GM18868 (cell line): ENCODE results near the gene DPH6.
A peak's percentile ranks its signal among the peaks of the same experiment; 100 is the strongest.

Experiments
- ATAC-seq: cut with Tn5 transposase; IDR thresholded peaks from one replicate; pipeline ENCODE4 v1.9.1; 2021; ENCODE audit warnings: mild to moderate bottlenecking, moderate library complexity; ENCODE audit not compliant: unreplicated experiment

DPH6 gene

DNA sequence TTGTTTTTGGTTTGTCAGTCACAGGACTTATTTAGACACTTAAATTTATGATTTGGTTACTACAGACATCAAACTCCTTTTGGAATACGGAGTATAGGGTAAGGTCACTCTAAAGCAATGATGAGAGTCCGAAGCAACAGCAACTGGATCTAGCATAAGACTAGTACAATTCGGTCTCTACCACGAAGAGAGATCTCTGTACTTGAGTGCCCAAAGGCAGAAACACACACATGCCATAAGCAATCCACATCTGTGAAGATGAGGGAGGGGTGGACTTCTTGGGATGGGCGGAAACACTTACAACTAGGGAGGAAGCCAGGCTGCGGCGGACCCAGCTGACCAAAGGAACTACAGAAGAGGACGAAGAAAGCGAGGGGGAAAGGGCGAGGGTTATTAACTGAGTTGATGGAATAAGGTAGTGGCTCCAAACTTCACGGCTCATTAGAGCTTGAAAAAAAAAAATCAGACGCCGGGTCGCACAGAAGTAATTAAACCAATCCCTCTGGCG is 595 bp downstream of the DPH6 start:
- peak; percentile 17 for ATAC-seq

DNA sequence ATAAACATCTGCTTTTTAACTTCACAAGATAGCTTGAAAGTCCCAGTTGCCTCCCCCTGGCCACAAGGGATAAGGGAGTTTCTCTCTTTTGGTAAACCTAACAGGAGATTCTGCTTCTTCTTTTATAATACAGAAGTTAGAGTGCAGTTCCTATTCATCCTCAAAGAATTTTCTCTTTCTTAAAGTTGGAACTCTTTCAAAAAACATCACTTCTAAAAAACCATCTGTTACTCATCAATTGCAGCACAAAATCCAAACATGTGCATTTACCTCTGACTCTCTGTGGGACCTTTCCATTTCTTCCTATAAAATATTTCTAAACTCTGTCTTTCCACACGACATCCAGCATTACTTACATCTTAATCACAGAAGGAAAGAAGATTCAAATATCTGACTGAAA is 5.1 kb downstream of the DPH6 start:
- ATAC-seq = no peak

DNA sequence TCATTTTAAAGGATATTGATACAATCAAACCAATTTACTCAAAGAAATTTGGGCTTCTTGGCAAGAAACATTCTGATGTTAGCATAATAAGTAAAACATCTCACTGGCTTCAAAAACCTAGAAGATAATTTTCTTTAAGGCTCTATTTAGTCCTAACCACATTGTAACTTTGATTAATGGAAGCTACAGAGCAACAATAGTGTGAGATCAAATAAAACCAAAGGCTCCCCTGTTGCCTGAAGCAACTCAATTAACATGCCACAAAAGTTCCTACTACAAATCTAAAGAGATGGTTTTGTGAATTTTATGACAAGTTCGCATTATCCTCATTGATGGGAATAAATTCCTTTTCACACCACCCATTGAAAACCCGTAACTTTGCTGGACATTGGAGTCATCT is 5.9 kb downstream of the DPH6 start:
- no peak for ATAC-seq

DNA sequence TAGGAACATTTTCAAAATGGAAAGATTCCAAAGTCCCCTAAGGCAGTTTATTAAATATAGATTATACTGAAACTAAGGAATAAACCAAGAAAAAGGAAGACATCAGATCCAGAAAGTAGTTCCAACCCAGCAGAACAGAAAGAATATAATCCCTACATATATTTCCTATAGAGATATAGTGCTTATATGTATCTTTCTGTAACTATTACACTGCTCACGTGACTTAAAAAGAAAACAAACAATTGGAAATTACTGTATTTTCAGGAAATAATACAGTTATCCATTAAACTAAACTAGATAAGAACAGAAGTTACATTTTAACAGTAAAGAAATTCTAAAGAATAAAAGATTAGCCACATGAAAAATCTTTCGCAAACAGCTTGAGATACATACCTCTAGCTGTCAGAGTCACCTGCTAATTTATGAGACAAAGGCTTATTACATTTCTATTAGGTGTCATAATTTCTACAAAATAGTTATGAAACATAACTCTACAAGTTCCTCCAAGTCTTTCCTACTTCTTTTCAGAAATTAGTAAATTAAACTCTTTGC is 10.5 kb downstream of the DPH6 start:
- ATAC-seq = no peak

DNA sequence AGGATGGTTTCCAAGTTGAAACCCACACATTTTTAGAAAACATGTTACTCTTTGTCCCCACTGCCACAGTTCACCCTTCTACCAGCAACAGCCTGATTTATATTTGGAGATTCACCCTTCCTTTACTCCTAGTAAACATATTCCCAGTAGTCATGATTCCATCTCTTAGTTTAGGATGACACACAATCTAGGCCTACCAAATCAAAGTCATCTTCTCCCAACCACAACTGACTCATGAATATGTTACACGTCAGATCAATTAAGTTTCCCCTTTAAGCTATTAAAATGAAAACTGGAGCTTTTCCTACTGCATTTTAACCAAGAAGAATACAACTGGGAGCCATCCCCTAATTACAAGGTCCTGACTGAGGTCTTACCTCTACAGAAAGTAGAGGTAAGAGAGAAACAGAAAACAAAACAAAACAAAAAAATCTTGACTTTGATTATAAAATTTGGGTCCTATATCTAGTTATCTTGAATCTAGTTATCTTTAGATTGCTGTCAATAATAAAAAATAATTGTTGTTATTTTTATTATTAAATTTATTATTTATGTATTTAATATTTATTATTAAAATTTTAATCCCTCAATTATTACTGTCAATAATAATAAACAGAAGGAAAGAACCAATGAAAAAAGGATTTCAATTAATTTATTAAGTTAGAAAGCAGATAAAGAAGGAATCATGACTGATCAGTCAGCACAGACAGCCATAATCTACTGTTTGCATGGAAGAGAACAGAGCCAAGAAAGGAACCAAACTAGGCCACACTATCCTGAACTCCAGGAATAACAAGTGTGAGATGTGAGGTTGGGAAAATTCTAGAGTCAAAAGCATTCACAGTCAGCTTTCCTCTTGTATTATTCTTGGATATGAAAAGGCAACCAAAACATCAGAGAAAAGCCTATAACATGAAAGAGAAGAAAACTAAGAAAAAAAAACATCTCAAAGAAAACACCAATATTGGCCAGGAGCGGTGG is 12.5 kb downstream of the DPH6 start:
- no peak for ATAC-seq

DNA sequence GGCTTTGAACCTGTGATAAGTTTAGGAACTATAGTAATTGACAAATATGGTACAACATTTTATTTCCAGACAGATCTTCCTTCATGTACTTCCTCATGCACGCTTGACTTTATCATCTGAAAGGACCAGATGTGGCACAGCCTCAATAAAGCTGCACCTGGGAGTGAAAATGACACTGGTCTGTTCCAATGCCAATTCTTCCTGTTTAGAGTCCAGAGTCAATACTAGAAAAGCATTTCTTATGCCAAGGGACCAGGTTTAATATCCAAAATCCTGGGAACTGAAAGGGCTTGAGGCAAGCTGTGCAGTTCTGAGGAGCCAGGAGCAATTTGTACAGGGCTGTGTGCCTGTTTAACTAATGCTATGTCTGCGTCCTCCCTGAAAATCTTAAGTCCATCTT is 15.3 kb downstream of the DPH6 start:
- ATAC-seq = no peak

DNA sequence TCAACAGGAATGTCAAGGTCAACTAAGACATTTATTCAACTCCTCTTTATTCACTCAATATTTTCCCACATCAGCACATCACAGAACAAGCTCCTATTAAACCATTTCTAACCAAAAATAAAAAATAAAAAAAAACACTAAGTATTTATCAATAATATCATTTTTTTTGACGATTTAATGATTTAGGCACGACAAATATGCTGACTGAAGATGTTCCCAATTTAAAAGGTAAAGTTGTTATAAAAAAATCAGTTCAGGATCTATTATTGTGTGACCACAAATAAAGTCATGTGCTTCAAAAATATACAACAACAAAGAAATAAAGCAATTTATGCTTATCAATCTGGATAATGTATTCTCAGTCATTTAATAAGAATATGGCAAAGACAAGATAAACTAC is 16.2 kb downstream of the DPH6 start:
- no peak for ATAC-seq

DNA sequence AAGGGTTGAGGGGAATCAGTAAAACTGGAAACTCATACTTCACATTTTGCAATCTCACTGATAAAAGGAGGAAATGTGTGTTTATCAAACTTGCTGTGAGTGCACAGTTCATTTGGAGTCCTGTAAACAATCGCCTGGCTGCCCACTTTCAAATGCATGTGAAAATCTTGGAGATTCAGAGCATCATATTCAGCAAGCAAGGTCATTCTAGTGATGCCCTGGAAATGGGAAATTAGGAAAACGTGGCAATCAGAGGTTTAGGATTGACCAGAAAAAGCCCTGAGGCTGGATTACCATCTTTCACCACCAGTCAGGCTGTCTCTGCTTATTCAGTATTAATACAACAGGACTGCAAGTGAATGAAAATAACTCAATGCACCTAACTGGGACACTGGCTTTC is 23.9 kb downstream of the DPH6 start:
- no peak for ATAC-seq

DNA sequence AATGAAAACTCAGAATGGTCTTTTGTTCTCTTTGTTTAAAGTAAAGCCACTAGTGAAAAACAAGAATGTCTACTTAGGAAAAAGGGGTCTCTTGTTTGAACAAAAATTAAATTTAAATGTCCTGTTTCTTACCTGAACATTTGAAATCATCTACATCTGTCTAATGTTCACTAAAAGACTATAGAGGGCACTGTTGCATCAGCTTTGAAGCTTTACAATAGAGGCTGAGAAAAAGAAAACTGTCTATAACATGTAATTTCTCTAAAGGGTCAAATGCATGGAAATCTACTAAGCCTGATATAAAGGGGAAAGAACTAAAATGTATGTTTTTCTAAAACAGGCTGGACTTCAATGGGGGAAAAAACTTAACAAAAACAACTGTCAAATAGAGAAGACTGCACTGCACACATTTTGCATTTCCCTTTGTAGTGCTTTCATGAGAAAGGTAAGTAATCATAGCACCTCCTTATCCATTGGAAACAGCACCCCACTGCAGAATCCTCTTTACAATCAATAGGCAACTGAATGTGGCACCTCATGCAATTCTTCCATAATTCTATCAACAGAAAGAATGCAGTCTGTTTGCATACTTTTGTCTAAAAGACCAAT is 26.3 kb downstream of the DPH6 start:
- ATAC-seq = peak; percentile 84

DNA sequence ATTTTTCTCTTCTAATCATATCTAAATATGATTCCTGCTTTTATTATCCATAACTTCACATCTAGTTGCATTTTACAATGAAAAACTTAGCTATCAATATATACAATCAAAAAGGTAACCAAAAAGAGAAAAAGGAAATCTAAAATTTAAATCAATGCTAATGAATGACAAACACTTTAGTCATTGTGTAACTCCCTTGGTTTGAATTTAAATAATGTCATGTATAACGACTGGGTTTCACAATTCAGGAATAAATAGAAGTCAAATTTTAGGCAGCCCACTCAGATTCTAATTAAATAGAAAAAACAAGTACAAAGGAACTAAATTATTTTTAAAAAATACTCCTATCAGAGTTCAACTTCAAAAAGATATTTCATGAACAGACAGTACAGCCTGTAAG is 26.9 kb downstream of the DPH6 start:
- ATAC-seq = no peak

DNA sequence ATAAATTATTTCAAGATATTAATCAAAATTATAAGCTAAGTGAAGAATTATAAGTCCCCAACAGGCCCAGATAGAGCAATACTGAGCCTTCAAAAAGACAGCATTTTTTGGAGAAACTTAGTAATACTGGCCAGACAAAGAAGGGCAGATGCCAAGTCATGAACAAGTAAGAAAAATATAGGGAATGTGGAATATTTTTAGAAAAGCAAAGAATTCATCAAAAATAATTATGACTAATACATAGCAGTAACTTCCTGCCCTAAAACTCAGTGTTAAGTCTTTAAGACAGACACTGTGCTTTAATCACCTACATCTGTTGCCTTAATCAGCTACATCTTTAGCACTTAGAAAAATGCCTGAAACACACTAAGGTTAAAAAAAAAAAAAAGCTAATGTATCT is 31.2 kb downstream of the DPH6 start:
- ATAC-seq = no peak

DNA sequence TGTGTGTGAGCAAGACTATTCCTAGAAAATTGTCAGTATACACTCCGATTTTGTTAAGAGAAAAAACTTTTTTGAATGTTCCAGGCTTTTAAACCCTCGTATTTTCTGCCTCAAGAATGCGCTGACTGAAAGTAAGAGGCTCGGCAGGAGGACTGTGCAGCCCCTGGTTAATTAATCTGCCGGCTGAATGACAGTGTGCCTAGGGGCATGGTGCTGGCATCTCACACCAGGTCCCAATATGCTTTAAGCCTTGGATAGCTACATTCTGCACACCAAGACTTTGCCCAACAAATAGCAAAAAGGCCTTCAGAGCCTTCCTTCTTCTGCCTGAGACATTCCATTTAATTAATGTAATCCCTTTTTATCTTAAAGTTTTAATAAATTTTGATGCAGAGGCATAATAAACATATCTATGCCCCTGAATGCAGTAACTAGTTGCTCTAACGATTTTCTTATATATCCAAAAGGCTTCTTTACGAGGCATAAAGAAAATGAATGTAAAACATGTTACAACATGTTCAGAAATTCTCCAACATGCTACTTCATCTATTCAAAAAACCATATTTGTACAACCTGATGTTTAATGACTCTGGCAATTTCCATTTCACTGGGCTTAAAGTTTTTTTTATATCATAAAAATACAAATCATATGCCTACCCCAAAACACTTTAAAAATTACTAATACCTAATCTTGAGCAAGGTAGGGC is 37.9 kb downstream of the DPH6 start:
- ATAC-seq = no peak

DNA sequence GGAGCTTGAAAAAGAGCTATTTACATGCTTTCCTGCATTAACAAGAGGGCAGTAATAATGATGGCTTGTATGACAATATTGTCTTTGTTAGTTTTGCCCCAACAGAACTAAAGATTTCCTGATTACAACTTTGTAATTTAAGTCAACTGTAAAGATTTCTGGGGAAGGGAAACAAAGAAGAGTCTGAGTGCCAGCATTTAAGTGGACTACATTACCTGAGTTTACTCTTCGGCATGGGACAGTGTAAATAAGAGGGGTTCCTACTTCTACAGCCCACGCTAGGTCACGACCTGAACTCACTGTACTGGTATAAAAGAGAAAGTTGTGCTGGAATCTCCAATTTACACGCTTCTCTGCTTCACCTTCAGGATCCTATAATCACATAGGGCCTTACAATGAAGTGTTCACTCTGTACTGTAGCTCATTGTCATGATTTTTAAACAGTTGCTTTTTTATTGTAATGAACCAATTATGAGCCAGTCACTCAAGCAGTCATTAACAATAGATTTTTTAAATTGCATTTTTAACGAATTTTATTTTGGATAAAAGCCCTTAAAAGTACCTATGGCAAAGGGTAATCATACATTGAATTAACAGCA is 39.6 kb downstream of the DPH6 start:
- peak; percentile 18 for ATAC-seq

DNA sequence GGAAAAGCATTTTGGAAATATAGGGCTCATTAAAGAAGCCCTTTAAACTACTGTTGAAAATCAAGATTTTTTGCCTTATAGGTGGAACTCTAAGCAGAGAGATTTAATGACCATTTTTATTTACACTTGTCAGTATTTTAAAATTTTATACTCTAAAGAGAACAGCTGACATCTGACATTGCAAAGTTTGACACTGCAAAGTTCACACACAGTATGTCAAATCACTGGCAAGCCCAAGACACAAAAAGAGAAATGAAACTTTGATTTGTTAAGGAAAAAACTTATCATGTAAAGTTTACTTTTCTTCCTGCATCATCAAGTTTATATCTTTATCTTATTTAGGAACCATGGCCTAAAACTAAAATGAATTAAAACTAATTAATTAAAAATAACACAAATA is 40.2 kb downstream of the DPH6 start:
- peak; percentile 68 for ATAC-seq

DNA sequence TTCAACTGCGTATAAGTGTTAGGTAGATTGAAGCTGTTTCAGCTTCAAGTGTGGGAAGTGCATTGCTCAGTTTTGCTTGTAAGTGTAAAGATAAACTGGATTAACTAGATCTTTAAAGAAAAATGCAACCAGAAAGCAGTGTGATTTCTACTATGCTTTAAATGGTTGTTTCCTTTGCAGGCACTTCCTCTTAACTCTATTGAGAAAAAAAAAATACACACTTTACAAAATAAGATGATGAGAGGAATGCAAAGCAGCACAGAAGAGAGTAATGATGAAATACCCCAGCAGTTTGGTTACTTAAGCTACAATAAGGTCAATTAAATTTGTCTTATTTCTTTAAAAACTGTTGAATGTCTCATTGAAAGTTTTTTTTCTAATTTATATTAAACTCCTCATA is 40.8 kb downstream of the DPH6 start:
- no peak for ATAC-seq

DNA sequence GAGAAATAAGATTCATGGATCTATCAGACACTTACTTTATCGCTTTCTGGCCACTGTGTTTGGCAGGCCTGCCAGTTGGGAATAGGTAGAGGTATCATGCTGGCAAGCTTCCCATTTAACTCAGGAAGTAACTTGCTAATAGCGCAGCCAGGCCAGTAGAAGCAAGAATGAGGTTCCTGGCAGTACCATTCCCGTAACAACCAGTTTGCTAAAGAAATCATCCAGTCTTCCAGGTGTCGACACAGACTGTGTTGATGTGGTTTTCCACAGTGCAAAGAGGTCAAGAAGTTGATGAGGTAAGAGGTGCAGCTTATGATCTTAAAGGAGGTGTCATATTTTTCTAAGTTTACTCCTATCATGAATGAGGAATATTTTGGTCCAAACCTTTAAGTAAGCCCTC is 46.2 kb downstream of the DPH6 start:
- ATAC-seq = no peak

DNA sequence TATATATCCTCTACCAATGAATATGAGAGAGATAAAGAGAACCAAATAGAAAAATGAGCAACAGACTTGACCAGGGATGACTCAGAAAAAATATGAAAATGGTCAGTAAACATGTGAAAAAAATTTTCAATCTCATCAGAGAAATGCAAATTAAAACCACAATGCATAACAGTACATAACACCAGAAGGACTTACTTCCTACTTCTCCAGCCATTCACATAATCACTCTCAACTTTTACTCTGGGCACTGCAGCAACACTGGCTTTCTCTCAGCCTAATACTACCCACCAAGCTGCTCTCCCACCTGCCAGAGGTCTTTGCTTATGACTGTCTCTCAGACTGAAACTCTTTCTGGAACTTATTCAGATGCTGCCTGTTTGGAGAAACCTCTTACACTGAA is 49.4 kb downstream of the DPH6 start:
- ATAC-seq = peak; percentile 100

DNA sequence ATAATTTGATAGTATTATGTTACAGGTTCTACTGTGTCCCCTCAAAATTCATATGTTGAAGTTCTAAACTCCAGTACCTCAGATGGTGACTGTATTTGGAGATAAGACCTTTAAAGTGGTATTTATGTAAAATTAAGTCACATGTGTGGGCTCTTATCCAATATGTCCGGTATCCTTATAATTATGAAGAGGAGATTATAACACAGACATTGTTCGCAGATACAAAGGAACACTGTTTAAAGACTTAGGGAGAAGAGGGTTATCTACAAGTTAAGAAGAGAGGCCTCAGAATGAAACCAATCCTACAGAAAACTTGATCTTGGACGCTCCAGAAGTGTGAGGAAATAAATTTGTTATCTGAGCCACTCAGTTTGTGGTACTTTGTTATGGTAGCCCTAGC is 50.9 kb downstream of the DPH6 start:
- ATAC-seq = no peak

DNA sequence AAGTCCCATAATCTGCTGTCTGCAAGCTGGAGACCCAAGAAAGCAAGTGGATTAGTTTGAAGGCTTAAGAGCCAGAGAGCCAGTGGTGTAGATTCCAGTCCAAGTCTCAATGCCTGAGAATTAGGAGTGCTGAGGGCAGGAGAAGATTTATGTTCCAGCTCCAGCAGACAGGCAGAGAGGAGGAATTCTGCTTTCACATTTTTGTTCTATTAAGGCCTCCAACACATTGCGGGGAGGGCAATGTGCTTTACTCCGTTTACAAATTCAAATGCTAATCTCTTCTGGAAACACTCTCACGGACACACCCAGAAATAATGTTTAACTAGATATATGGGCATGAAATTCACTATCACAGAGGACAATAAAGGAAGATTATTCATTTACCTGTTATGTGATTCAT is 54.0 kb downstream of the DPH6 start:
- ATAC-seq = no peak

DNA sequence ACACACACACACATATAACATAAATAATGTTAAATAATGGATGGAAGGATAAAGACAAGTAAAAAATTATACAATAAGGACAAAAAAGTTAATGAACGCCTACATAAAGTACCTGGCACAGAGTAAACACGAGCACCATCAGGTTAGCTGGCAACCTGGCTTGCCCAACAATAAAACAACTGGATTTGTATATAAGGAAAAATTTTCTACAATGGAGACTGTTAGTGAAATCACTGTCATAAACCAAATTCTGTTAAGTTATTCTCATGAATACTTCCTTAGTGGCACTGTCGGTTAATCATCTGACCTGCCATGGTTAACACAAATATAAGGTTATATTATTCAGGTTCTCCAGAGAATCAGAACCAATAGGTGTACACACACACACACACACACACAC is 54.8 kb downstream of the DPH6 start:
- ATAC-seq = no peak

DNA sequence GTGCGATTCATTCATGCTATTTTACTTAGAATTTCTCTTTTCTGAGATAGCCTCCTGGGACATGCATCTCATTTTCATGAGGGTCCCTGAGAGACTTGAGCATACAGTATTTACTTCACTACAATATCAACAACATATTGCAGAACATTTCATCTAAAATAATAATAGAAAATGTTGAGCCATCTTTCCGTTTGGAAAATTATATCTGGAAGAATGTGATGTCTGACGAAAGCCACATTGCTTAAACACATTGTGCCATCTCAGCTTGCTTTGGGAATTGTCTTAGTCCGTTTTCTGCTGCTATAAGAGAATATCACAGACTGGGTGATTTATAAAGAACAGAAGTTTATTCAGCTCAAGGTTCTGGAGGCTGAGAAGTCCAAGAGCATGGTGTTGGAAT is 55.5 kb downstream of the DPH6 start:
- no peak for ATAC-seq
